Liver (tissue), 9 donors: ENCODE data around the gene WIZ. TPM values are rescaled to one million over a fixed set of nuclear protein-coding genes. Genes with fewer than 3 reads are reported as not detected.

Source experiments
- DNase-seq: peaks from one replicate; pipeline ENCODE4 v3.0.0-alpha.2; 2017; ENCODE audit warnings: low spot score
- H3K27ac ChIP-seq, 2 donors: one replicate each; pipeline ENCODE4 v1.7.0; 2013; ENCODE audit warnings: inconsistent platforms in 2 of 2, low read length in 2 of 2, control low read depth in 1 of 2, low read depth in 1 of 2, mild to moderate bottlenecking in 1 of 2
- H3K27me3 ChIP-seq, 4 donors: one replicate each; pipeline versions ENCODE4 v1.6.1 to v1.7.0; 2013; ENCODE audit warnings: low read length in 3 of 4, inconsistent platforms in 1 of 4, mild to moderate bottlenecking in 1 of 4, moderate library complexity in 1 of 4; ENCODE audit not compliant: control insufficient read depth in 4 of 4, insufficient read depth in 4 of 4
- H3K36me3 ChIP-seq, 4 donors: one replicate each; pipeline versions ENCODE4 v1.6.1 to v1.7.0; 2013; ENCODE audit warnings: low read length in 3 of 4, mild to moderate bottlenecking in 3 of 4, low read depth in 1 of 4, moderate library complexity in 1 of 4; ENCODE audit not compliant: control insufficient read depth in 4 of 4, insufficient read depth in 3 of 4
- H3K4me1 ChIP-seq, 4 donors: one replicate each; pipeline versions ENCODE4 v1.6.1 to v1.7.0; 2013; ENCODE audit warnings: low read length in 3 of 4, mild to moderate bottlenecking in 3 of 4, moderate library complexity in 1 of 4; ENCODE audit not compliant: control insufficient read depth in 4 of 4, insufficient read depth in 4 of 4
- H3K4me3 ChIP-seq, 3 donors: one replicate each; pipeline versions ENCODE4 v1.6.1 to v1.7.0; 2013; ENCODE audit warnings: low read length in 3 of 3, control low read depth in 1 of 3, low read depth in 1 of 3, mild to moderate bottlenecking in 1 of 3
- H3K9ac ChIP-seq, 2 donors: one replicate each; pipeline ENCODE4 v1.7.0; 2013; ENCODE audit warnings: low read length in 2 of 2, mild to moderate bottlenecking in 2 of 2, moderate library complexity in 2 of 2, control low read depth in 1 of 2, low read depth in 1 of 2
- H3K9me3 ChIP-seq, 4 donors: one replicate each; pipeline versions ENCODE4 v1.6.1 to v1.7.0; 2013; ENCODE audit warnings: low read length in 3 of 4; ENCODE audit not compliant: control insufficient read depth in 4 of 4
- EGR1 ChIP-seq, 2 donors: IDR thresholded peaks; 2 replicates each; pipeline ENCODE4 v1.6.1; 2016 to 2018; ENCODE audit warnings: antibody characterized with exemption in 2 of 2, low read depth in 2 of 2
- GABPA ChIP-seq, 2 donors: IDR thresholded peaks in 1 of 2; conservative IDR thresholded peaks in 1 of 2; 2 replicates each; pipeline ENCODE4 v1.6.1; 2016; ENCODE audit warnings: antibody characterized with exemption in 2 of 2, mild to moderate bottlenecking in 1 of 2, moderate library complexity in 1 of 2
- HNF4A ChIP-seq, 2 donors: conservative IDR thresholded peaks; 2 replicates each; pipeline ENCODE4 v1.6.1; 2016; ENCODE audit warnings: antibody characterized with exemption in 2 of 2, mild to moderate bottlenecking in 2 of 2
- HNF4G ChIP-seq: IDR thresholded peaks from 2 replicates; pipeline ENCODE4 v1.6.1; 2016; ENCODE audit warnings: antibody characterized with exemption
- NR2F2 ChIP-seq: IDR thresholded peaks from 2 replicates; pipeline ENCODE4 v1.6.1; 2016; ENCODE audit warnings: antibody characterized with exemption
- RAD21 ChIP-seq, 2 donors: IDR thresholded peaks; 2 replicates each; pipeline ENCODE4 v1.6.1; 2016; ENCODE audit warnings: antibody characterized with exemption in 2 of 2, mild to moderate bottlenecking in 2 of 2
- SP1 ChIP-seq: IDR thresholded peaks from 2 replicates; pipeline ENCODE4 v1.6.1; 2018; ENCODE audit warnings: antibody characterized with exemption, mild to moderate bottlenecking
- TAF1 ChIP-seq: conservative IDR thresholded peaks from 2 replicates; pipeline ENCODE4 v1.6.1; 2016; ENCODE audit warnings: antibody characterized with exemption, mild to moderate bottlenecking
- YY1 ChIP-seq: IDR thresholded peaks from 2 replicates; pipeline ENCODE4 v1.6.1; 2016; ENCODE audit warnings: antibody characterized with exemption, mild to moderate bottlenecking
- WGBS: extraction: QIAGEN DNeasy Blood & Tissue Kit; methylation state at CpG from one replicate; pipeline ENCODE4 v1.1.7; 2013; 5-methylcytosine and 5-hydroxymethylcytosine counted together
- polyA plus RNA-seq, 2 donors: library from polyadenylated mRNA; stranded (reverse) in 1 of 2; unstranded in 1 of 2; fragments of 200-250 nt in 1 of 2; fragments of >200 nt in 1 of 2; fragmentation: Nextera tagmentation in 1 of 2; extraction: Ambion mirVana in 1 of 2; gene quantifications; one replicate each; pipeline versions ENCODE4 v1.2.1 to v1.2.3, GENCODE V29; 2013 to 2015
- total RNA-seq, 2 donors: library from RNA; depleted of rRNA; stranded (reverse); fragments of >200 nt; gene quantifications; one replicate each; pipeline ENCODE4 v1.2.3, GENCODE V29; 2014
- TF ChIP-seq, protein P1 (sequence below): fragments of 150-350 bp; IDR thresholded peaks from 2 replicates; pipeline ENCODE4 v1.5.1; 2017; ENCODE audit warnings: improper control_type of control experiment, low read depth, low read length; ENCODE audit not compliant: missing input control
- TF ChIP-seq, protein P2 (sequence below): IDR thresholded peaks from 2 replicates; pipeline ENCODE4 v1.6.1; 2016; ENCODE audit warnings: antibody characterized with exemption
- TF ChIP-seq, protein P3 (sequence below): IDR thresholded peaks from 2 replicates; pipeline ENCODE4 v1.6.1; 2016; ENCODE audit warnings: antibody characterized with exemption
- TF ChIP-seq, protein P4 (sequence below): IDR thresholded peaks from 2 replicates; pipeline ENCODE4 v1.6.1; 2016; ENCODE audit warnings: antibody characterized with exemption, mild to moderate bottlenecking
- donor health status: healthy.
- donor health status: healthy.
- donor health status: healthy.
- donor health status: healthy.
- donor health status: healthy.

WIZ gene
- total and polyA plus RNA-seq, 4 donors: 3.8 to 12.7 (median 8.6) TPM

DNA sequence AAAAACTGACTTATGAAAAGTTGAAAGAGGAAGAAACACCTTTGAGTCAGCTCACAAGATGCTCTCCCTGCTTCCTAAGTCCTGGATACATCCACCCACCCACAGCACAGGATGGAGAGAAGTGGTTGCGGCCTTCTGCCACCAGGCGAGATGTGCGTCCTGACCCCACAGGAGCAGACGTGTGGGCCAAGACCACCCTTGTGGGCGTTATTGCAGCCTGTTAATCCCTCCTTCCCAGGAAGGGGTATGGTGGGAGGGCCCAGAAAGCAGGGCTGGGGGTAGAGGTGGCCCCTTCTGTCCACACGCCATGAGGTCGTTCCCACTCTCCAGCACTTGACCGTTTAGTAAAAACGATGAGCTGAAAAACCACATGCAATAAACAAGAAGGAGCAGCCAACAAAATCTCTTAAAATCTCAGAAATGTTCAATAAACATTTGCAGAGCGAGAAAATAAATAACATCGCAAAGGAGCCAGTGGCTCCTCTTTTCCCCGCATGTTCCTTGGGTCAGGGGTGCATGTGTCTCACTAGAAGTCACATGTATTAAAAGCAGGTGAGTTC, 28.5 kb downstream of the WIZ start (continued):
- TF ChIP-seq TAF1 (no peak), HNF4G (no peak), EGR1 (IDR thresholded peaks at IDR 0.05; ENCODE audit: low read depth in 2 of 2) (no peak), SP1 (no peak), RAD21 (IDR thresholded peaks at IDR 0.05) (no peak), HNF4A (conservative IDR thresholded peaks at IDR 0.05) (no peak), GABPA (IDR thresholded peaks at IDR 0.05 in 1 of 2, conservative IDR thresholded peaks at IDR 0.05 in 1 of 2) (no peak), NR2F2 (no peak)
- TF ChIP-seq, protein P1, sequence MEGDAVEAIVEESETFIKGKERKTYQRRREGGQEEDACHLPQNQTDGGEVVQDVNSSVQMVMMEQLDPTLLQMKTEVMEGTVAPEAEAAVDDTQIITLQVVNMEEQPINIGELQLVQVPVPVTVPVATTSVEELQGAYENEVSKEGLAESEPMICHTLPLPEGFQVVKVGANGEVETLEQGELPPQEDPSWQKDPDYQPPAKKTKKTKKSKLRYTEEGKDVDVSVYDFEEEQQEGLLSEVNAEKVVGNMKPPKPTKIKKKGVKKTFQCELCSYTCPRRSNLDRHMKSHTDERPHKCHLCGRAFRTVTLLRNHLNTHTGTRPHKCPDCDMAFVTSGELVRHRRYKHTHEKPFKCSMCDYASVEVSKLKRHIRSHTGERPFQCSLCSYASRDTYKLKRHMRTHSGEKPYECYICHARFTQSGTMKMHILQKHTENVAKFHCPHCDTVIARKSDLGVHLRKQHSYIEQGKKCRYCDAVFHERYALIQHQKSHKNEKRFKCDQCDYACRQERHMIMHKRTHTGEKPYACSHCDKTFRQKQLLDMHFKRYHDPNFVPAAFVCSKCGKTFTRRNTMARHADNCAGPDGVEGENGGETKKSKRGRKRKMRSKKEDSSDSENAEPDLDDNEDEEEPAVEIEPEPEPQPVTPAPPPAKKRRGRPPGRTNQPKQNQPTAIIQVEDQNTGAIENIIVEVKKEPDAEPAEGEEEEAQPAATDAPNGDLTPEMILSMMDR: no peak

DNA sequence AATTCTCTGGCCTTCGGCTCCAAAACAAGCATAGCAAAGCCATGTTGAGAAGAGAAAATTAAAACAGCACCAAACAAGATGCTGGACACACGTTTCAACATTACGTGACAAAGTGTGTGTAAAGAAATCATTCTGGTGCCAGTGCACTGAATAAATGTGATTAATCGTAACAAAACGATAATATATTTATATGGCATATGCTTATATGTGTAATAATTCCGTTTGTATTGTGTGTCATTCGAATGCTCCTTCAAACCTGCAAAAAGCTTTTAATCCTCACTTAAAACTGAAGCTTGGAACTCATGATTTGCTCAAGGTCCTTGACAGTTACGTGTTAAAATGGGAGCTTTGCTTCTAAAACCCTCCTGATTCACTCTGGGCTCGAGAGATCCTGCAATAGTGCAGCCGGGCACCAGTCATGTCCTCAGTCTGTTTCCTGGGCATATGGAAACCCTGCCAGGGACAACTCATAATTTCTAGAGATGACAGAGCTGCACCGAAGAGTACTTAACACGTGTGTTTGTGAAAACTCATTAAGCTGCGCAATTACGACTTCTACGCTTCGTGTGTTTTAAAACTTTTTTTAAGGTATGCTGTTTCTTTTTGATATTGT, 30.2 kb downstream of the WIZ start:
- Histone ChIP-seq H3K36me3 (peaks cover 0 to 15% (median 10%) of the 10 kb centered on the region in 4 donors), H3K9me3 (no peaks in the 10 kb centered on the region), H3K9ac (peak overlapping the region in 1 of 2 donors; percentile 66), H3K27ac (peak overlapping the region in 1 of 2 donors; percentile 32), H3K27me3 (no peaks in the 10 kb centered on the region), H3K4me3 (peak overlapping the region; percentile 43 to 61 (median 60)), H3K4me1 (peaks cover 12 to 47% (median 38%) of the 10 kb centered on the region in 4 donors)
- TF ChIP-seq NR2F2 (no peak), EGR1 (IDR thresholded peaks at IDR 0.05; ENCODE audit: low read depth in 2 of 2) (no peak), HNF4G (no peak), YY1 (no peak)
- TF ChIP-seq, protein P2, sequence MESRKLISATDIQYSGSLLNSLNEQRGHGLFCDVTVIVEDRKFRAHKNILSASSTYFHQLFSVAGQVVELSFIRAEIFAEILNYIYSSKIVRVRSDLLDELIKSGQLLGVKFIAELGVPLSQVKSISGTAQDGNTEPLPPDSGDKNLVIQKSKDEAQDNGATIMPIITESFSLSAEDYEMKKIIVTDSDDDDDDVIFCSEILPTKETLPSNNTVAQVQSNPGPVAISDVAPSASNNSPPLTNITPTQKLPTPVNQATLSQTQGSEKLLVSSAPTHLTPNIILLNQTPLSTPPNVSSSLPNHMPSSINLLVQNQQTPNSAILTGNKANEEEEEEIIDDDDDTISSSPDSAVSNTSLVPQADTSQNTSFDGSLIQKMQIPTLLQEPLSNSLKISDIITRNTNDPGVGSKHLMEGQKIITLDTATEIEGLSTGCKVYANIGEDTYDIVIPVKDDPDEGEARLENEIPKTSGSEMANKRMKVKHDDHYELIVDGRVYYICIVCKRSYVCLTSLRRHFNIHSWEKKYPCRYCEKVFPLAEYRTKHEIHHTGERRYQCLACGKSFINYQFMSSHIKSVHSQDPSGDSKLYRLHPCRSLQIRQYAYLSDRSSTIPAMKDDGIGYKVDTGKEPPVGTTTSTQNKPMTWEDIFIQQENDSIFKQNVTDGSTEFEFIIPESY: peak; percentile 1
- TF ChIP-seq, protein P3, sequence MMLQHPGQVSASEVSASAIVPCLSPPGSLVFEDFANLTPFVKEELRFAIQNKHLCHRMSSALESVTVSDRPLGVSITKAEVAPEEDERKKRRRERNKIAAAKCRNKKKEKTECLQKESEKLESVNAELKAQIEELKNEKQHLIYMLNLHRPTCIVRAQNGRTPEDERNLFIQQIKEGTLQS: no peak
- DNase-seq: no peak
- 35% methylated on average over 16 of the region's 16 CpGs for WGBS

DNA sequence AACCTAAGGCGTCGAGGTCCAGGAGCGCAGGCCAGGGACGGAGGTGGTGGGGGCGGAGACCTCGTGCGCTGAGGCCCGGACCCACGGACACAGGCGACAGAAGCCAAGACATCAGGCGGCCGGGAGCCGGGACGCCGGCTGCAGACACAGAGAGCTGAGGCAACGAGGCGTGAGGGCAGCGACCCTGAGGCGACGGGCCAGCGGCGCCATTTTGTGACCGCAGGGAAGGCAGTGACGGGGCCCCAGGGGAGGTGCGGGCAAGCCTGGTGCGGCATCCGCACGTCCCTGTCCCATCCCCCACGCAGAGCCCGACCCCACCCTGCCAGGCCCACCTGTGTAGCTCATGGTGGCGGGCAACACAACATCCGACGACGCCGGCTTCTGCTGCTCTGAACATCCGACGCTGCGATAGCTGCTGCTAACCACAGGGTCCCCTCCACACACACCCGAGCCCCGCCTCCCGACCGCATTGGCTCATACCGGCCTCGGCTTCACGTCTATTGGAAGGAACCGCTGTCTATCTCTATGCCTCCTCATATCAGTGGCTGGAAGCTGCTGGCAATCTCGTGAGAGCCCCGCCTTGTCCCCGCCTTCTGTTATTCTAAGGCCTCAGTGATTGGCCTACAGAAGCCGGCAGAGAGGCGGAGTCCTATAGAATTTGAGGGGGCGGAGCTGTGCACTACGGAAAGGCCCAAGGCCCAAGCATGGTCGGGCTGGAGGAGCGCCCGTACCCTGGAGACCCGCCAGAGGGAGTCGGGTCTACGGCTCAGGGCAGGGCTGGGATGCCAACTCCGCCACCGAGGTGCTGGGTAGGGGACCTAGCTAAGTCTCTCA, 31.0 kb downstream of the WIZ start, which contains the start of gene AKAP8L:
TSS of gene AKAP8L (minus strand) at position 410 of the 834 bp plus-strand sequence. CDS start at position 345, 65 bp downstream.
- Histone ChIP-seq H3K9me3 (no peaks in the 10 kb centered on the region), H3K4me3 (peak within 1 kb of the TSS; percentile 77 to 92 (median 91)), H3K27ac (peak within 1 kb of the TSS; percentile 87 to 91), H3K9ac (peak within 1 kb of the TSS; percentile 66 to 89), H3K27me3 (no peaks in the 10 kb centered on the region), H3K4me1 (peaks cover 12 to 48% (median 38%) of the 10 kb centered on the region in 4 donors), H3K36me3 (peaks cover 0 to 11% (median 8%) of the 10 kb centered on the region in 4 donors)
- DNase-seq: peak; percentile 98
- WGBS: under 1% methylated on average over 61 of the region's 61 CpGs
- TF ChIP-seq SP1 (peak; percentile 99), NR2F2 (peak; percentile 51), YY1 (peak; percentile 97), RAD21 (IDR thresholded peaks at IDR 0.05) (peak; percentile 73 to 83), HNF4A (conservative IDR thresholded peaks at IDR 0.05) (peak; percentile 30 to 46), TAF1 (peak; percentile 45)
- TF ChIP-seq, protein P1: peak; percentile 61
- TF ChIP-seq, protein P4, sequence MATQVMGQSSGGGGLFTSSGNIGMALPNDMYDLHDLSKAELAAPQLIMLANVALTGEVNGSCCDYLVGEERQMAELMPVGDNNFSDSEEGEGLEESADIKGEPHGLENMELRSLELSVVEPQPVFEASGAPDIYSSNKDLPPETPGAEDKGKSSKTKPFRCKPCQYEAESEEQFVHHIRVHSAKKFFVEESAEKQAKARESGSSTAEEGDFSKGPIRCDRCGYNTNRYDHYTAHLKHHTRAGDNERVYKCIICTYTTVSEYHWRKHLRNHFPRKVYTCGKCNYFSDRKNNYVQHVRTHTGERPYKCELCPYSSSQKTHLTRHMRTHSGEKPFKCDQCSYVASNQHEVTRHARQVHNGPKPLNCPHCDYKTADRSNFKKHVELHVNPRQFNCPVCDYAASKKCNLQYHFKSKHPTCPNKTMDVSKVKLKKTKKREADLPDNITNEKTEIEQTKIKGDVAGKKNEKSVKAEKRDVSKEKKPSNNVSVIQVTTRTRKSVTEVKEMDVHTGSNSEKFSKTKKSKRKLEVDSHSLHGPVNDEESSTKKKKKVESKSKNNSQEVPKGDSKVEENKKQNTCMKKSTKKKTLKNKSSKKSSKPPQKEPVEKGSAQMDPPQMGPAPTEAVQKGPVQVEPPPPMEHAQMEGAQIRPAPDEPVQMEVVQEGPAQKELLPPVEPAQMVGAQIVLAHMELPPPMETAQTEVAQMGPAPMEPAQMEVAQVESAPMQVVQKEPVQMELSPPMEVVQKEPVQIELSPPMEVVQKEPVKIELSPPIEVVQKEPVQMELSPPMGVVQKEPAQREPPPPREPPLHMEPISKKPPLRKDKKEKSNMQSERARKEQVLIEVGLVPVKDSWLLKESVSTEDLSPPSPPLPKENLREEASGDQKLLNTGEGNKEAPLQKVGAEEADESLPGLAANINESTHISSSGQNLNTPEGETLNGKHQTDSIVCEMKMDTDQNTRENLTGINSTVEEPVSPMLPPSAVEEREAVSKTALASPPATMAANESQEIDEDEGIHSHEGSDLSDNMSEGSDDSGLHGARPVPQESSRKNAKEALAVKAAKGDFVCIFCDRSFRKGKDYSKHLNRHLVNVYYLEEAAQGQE: peak; percentile 77
